Measurements from ENCODE around the gene OTUD6A.
"Not testable (repeated sequence)": the region's sequence is repeated elsewhere in the genome, so short reads cannot be mapped to it uniquely, and the experiment has no call there.

OTUD6A gene

DNA sequence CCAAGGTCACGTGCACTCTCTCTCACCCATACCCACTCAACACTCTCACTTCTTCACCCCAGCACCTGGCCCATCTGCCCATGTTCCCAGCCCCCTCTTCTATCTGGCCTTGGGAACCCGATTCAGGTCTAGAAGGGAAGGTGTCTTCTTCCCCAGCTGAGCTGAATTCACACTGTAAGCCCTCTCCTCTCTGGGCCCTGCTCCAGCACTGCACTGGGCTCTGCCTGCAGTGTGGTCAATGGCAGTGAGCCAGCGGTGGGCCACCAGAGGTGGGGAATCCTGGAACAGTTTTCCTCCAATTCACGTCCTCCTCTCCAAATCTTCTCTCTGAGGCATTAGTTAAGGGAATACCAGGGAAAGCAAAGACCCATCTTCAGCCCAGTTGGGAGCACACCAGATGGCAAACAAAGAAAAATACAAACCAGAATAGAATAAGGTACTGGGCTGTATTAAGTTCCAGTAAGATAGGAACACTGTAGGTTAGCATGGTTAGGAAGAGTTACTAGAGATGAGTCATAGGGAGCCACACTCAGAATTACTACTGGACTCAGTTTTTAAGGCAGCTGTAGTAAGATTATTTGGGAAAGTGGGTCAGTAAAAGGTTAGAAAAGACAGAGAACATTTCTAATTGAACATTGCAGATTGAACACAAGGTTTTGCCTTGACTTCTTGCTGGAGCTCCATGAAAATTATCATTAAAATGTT, 17.6 kb upstream of the OTUD6A start:
- no peak for DNase-seq

DNA sequence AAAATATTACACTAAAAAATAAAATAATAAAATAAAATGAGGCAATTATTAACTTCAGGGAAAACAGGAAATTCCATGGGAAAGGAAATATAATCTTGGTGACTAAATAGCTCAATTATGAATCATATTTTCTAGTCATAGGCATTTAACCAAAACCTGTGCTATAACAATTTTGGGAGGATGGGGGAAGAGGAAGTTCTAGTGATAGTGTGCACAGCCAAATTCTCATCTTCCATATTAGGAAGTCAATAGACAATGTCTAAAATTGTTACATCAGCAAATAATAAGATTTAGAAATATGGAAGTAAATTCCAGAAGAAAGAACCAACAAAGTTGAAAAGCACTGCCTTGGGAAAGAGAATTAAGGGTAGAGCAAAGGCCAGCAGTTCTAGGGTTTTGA, 15.3 kb upstream of the OTUD6A start:
- no peak for DNase-seq

DNA sequence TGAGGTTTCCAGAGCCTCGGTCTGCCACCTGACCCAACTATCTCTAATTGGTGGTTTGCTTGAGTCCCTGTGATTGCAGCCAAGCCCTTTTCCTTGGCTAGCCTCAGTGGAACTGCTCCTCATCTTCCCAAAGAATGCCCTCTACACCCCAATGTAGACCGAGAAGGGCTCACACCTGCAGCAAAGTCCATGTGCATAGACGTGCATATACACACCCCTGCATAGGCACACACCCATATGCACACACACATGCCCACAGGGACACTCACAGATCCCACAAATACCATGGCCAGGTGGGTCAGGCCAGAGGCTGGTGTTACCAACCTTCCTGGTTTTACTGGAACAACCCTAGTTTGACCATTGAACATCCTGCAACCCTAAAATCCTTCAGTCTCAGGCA, 12.9 kb upstream of the OTUD6A start:
- no peak for DNase-seq

DNA sequence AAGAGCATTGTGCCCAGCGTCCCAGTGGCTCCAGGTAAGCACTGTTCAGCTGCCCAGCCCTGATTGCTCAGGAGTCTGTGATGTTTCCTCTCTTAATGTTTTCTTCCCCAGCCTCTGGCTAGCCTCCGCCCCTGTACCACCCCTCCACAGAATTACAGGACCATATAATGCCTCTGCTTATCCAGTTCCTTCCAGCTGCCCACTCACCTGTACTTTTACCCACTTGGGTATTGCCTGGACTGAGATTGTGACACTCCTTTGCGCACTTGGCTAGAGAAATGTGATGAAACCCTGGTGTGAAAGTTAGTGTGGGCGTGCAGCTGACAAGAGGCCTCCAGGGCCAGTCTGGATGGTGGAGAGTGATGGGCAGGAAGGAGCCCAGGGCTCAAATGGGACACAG, 12.3 kb upstream of the OTUD6A start, which contains the start of gene AWAT2:
Gene AWAT2, minus strand, starts transcription at position 14 of the 400 bp plus-strand sequence. Its CDS starts 6 bp downstream, at position 8.
- DNase-seq, result no peak

DNA sequence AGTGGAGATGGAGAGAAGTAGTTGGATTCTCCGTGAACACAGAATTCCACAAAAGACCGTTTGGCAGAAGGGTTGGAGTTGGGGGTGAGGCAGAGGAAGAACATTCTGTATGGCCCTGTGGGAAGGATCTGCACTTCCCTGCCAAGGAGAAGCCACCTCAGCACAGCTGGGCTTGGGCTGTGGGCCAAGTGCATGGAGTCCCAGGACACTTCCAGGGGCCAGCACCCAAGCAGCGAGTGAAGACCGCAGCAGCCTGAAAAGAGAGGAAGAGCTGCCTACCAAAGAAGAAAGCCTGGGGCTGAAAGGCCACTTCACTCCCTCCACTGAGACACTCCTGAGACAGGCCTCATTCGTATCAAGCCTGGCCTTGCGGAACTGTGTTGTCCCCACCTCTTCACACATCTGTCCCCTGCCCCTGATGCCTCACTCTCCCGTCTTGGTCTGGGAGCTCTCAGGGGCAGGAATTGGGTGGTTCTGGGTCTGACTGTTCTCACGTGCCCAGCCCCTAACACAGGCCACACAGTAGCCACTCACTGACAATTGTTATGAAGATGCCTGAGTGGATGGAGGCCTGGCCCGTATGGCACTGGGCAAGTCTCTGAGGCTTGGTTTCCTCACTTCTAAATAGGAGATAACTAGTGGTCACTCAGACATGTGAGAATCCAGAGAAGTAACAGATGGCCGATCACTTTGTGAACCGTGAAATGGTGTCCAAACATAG, 9.2 kb upstream of the OTUD6A start:
- no peak for DNase-seq

DNA sequence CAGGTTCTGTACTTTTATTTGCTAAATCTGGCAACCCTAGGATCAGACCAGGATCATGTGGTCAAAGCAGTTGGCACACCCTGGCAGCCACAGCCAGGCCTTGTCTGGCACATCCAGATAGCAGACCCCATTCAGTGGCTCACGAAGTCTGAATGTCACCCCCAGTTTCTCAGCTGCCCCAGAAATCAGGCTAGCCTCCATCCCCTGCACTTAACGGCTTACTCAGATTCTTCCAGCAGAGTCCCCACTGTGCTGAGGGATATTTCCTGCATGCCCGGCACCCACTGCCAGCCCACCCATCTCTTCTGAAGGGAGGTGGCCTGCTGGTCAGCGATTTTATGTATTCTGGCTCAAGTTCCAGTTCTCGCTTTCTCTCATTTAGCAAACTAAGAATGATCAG, 7.9 kb upstream of the OTUD6A start:
- no peak for DNase-seq

DNA sequence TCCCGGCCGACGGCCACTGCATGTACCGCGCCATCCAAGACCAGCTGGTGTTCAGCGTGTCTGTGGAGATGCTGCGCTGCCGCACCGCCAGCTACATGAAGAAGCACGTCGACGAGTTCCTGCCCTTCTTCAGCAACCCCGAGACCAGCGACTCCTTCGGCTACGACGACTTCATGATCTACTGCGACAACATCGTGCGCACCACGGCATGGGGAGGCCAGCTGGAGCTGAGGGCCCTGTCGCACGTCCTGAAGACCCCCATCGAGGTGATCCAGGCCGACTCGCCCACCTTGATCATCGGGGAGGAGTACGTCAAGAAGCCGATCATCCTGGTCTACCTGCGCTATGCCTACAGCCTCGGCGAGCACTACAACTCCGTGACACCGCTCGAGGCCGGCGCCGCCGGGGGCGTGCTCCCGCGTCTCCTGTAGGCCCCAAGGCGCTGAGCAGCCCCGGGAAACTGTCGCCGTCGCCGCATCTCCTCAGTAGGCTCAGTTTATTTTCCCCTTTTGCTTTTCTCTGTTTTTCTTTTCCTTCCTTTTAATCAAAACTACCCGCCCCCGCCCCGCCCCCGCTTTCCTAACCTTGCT, 799 bp downstream of the OTUD6A start:
- no peak for DNase-seq

DNA sequence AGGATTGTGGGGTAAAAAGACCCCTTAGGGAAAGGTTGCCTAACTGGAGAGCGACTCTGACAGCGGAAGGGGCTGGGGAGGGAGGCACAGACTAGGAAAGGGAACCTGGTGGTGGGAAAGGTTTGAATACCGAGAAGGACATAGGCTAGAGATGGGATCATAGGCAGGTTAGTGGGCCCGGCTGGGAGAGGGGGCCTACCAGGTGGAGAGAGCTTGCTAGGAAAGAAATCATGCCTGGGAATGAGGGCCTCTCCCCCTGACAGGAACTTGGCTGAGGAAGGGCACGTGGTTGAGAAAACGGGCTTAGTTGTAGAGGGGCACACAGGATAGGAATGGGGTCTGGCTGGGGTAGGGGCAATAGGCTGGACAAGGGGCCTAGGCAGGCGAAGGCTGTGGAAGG, 4.4 kb downstream of the OTUD6A start:
- DNase-seq, result no peak

DNA sequence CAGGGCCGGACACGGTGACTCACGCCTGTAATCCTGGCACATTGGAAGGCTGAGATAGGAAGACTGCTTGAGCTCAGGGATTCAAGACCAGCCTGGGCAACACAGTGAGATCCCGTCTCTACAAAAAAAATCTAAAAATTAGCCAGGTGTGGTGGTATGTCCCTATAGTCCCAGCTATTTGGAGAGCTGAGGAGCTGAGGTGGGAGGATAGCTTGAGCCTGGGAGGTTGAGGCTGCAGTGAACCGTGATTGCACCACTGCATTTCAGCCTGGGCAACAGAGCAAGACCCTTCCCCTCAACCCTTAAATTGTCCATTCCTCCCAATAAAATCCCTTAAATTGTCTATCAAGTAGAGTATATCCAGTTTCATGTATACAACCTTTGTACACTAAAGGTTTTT, 17.0 kb downstream of the OTUD6A start:
- DNase-seq, result no peak

DNA sequence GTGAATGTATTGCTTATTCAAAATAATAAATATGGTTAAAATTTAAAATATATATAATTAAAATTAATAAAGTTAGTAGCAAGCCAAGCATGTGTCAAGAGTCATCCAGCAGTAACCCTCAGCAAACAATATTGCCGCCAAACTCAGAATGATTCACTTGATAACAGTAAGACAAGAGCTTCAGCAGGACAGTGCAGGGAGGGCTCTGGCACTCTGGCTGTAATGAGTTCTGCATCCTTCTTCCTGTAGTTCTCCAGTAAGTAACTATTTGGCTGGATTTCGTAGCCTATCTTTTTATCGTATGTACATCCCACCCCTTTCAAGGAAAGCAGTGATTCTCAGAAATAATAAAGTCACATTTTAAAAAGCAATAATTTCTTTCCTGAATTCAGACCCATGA, 17.6 kb downstream of the OTUD6A start:
- no peak for DNase-seq

DNA sequence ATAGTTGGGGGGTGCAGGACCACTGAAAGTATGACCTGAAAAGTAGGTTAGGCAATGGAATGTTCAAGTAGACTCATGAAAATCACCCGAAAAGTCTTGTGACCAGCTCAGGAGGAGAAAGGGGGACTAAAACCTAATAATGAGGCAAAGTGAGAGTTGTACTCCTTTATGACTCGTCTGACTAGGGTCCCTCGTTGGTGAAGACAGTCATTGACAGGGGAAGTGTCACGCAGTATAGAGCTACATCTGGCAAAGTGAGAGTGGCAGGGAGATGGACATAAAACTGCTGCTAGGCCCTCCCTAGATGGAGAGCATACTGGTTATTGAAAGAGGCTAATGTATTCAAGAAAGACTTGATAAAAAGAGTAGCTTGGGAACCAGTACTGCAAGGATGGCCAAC, 20.5 kb downstream of the OTUD6A start:
- no peak for DNase-seq

DNA sequence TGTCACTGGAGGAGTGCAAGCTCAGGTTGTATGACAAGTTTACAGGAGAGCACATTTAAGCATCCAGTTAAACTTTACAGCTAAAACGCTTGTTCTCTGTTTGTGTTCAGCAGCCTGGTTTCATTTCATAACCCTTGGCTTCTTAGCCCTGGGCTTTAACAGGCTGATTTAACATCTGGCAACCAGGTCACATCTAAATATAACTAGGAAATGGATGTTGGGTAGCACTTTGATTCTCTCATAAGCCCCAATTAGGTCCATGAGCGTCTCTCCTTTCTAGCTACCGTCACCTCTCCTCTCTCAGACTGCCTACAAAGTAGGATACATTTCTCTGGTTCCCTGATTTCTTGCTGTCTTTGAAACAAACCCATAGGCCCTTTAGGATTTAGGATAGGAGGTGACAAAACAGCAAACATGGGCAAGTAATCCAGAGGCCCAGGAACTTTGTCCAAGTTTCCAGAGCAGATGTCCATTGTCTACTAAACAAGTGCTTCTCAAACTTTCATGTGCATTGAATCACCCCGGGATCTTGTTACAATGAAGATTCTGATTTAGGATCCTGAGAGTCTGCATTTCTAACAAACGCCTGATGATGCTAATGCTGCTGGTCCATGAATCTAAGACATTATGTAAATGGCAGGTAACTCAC, 22.5 kb downstream of the OTUD6A start:
- DNase-seq, result no peak

DNA sequence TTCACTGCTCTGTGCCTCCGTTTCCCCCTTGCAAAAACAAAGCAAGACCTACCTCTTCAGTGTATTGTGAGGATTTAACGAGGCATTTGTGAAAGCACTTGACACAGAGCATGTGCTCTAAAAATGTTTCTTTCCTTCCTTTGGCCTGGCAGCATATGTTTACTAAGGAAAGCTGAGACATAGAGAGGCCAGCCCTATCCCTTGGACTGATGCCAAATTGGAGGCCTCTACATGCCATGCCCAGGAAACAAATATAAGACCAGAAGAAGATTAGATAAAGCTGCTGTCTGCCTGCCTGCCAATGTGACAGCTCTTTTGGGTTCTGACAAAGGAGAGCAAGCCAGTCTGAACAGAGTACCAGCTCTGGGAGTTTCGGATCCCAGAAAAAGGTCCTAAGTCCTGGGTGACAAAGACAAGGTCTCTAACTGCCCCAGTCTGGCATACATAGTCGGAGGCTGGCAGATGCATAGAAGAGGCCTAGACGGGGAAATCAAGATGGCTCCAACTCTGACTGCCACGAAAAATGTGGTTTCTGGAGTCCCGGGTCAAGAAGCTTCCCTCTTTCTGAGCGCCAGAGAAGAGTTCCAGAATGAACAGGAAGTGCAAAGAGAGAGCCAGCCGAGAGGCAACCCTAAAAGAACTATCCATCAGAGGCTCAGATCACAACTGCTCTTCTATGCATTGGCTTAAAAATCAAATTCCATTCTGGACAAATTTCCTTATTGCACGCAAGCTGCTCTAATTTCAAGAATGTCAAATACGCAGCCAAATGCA, 25.8 kb downstream of the OTUD6A start:
- DNase-seq, result no peak

DNA sequence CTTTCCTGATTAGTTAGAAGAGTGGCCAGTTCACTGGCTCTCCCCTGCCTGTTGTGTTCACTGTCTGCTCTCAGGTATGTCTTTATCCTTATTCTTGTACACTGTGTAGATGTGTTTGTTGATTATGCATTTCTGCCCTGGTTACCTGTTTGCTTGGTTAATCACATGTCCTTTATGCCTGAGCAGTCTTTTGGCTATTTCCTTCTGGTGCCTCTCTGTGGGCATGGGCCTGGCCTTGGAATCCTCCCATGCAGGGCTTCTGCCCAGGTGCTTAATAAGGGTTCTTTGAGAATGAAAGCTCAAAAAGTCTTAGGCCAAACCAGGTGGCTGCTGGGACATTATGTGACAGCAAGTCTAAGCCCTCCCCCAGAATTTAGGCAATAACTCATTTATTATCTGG, 26.5 kb downstream of the OTUD6A start:
- no peak for DNase-seq

DNA sequence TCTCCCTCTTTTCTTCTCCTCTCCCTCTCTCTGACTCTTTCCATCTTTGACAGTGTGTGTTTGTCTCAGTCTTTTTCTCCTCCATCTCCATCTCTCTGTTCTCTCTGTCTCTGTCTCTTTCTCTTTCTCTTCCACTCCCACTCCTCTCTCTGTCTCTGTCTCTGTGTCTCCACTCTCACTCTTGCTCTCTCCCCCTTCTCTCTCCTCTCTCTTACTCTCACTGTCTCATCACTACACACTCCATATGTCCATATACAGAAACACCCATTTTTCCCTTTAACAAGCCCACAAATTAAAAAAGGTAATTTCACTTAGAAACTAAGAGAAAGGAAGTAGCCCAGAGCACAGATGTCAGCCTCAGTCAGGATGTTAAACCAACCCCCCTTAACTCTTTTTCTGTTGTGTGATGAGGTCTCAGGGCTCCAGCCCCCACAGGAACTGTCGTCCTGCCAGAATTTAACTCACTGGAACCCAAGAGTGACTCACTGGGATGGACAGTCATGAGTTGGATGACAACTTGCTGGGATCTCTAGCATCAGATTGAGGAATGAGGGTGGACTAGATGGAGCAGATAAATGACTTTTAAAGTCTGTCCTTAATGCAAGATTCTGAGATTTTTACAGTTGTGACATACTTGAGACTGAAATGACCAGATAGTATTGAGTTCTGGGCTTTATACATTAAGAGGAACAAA, 27.5 kb downstream of the OTUD6A start:
- DNase-seq, result no peak

DNA sequence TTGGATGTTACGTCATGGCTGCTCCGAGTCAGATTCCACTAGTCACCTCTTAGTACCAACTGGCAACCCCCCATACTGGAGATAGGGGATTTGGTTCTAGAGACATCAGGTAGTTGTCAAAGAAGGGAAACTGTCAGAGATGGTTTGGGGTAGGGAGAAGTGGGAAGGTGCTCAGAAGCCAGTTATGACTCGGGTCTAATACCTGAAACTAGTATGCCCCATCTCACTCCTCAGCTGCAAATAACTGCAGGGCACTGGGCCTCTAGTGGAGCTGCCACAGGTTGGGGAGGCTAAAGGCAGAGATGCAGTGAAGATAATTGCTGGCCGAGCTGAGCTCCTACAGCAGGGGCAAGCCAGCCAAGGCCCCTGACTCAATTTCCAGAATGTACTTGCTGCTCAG, 30.0 kb downstream of the OTUD6A start:
- no peak for DNase-seq

DNA sequence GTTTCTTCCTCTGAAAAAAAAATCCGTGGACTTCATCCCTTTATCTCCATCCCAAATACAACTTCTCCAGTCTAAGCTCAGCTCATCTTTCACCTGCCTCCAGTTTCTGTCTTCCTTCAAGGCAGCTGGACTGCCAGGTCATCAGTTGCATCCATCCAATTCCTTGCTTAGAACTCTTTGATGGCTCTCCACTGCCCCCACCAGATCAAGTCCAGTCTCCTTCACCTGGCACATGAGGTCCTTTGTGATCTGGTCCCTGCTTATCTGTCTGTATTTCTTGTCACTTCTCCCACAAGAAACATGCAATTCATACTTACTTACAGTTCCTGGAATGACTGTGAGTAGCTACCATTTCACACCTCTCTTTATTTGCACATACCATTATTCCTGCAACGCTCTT, 33.8 kb downstream of the OTUD6A start:
- DNase-seq, result no peak

DNA sequence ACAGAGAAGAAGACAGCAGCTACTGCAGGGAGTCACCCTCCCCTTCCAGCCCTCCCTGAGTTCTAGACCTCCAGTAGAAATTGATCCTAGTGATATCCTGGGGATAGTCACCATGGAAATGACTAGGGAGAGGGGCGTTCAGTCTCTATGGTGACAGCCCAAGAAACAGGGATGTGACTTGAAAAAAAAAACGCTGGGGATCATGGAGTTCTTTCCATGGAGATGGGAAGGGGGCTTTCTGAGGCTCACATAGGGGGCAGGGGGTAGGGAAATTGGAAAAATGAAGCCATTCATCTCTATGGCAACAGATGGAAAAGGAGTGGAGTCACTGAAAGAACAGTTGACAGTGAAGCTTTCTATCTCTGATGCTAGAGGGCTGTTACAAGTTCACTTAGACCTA, 43.0 kb downstream of the OTUD6A start:
- no peak for DNase-seq

DNA sequence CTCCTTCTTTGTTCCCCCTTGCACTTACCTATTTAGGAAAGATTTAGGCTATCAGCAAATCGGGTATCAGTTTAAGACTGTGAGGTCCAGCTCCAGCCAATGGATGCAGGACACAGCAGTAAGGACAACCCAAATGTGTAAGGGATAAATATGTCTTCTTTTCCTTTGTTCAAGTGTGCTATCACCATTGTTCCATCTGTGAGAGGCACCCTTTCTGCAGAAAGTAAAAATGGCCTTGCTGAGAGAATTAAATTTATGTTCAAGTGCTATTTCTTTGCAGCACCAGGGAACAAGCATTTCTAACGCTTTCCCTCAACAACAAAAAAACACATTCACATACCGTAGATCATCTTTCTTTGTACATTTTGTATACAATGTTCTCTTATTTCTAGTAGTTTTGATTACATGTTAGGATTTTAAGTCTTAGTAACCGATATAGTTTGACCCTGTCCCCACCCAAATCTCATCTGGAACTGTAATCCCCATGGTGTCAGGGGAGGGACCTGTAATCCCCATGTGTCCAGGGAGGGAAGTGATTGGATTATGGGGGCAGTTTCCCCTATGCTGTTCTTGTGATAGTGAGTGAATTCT, 49.3 kb downstream of the OTUD6A start:
- not testable (repeated sequence) for DNase-seq

All from anterior cingulate cortex (tissue), 58 donors.